ENCODE data around the gene IL1RN. TPM values are rescaled to one million over a fixed set of nuclear protein-coding genes. Genes with fewer than 3 reads are reported as not detected.

Gene IL1RN
- polyA plus RNA-seq, 1 of the 3 experiments (the other 2 are of a cell fraction), result not detected

GRCh38 chr2:113113807-113114206 lies 13.6 kb upstream of the IL1RN start:
- ChIA-PET POLR2A (no interaction called here), CTCF (interaction anchor here (0.6 to 1.5 kb wide), 4 partner anchors 23 to 276 kb away, joined by 3 to 4 read pairs (median 4); no protein-coding TSS in a partner anchor)
- Histone ChIP-seq H2AFZ (ENCODE audit: low read depth) (no peak overlapping the region), H4K20me1 (ENCODE audit: insufficient read depth) (no peaks in the 10 kb centered on the region), H3K9ac (no peak overlapping the region), H3K79me2 (ENCODE audit: insufficient read depth) (no peaks in the 10 kb centered on the region), H3K9me3 (no peaks in the 10 kb centered on the region), H3K4me1 (ENCODE audit: control insufficient read depth in 1 of 2, insufficient read depth in 2 of 2, low read depth in 1 of 2, low read length in 1 of 2) (no peaks in the 10 kb centered on the region; a peak in 1 of 4 replicates), H3K27ac (ENCODE audit: low read depth in 2 of 2, low read length in 1 of 2) (no peak overlapping the region), H3K9me2 (no peaks in the 10 kb centered on the region), H3F3A (replicated peaks; ENCODE audit: insufficient read depth) (no peaks in the 10 kb centered on the region), H3K4me3 (ENCODE audit: low read depth in 2 of 2, low read length in 1 of 2) (no peak overlapping the region), H3K36me3 (replicated peaks in 1 of 2; ENCODE audit: control insufficient read depth in 1 of 2, insufficient read depth in 2 of 2, low read length in 1 of 2) (no peaks in the 10 kb centered on the region), H3K27me3 (ENCODE audit: insufficient read depth) (no peaks in the 10 kb centered on the region; the same call in 1 of the 2 replicates), H3K4me2 (no peak overlapping the region)
- TF ChIP-seq MEF2A (IDR thresholded peaks at IDR 0.05; ENCODE audit: borderline replicate concordance, low read depth) (no peak), RXRA (IDR thresholded peaks at IDR 0.05; ENCODE audit: borderline replicate concordance, low read depth) (no peak), NRF1 (IDR thresholded peaks at IDR 0.05; ENCODE audit: low read depth, low read length) (no peak), SIN3A (IDR thresholded peaks at IDR 0.05; ENCODE audit: borderline replicate concordance, low read depth, low read length) (no peak), RAD21 (IDR thresholded peaks at IDR 0.05; ENCODE audit: low read length) (no peak), CHD2 (IDR thresholded peaks at IDR 0.05; ENCODE audit: low read length, partially characterized antibody) (no peak), NFIC (IDR thresholded peaks at IDR 0.05; ENCODE audit: borderline replicate concordance) (no peak)
- 2% methylated on average over 3 of the region's 3 CpGs for WGBS (ENCODE audit: low lambda C conversion rate)
- no peak for DNase-seq

GRCh38 chr2:113114224-113114945 lies 13.0 kb upstream of the IL1RN start:
- TF ChIP-seq TEAD4 (IDR thresholded peaks at IDR 0.05; ENCODE audit: borderline replicate concordance, insufficient read depth) (no peak), SIN3A (IDR thresholded peaks at IDR 0.05; ENCODE audit: borderline replicate concordance, low read depth, low read length) (no peak), GABPA (IDR thresholded peaks at IDR 0.05; ENCODE audit: low read depth) (no peak), ZBTB33 (IDR thresholded peaks at IDR 0.05; ENCODE audit: borderline replicate concordance, low read depth) (no peak), YY1 (IDR thresholded peaks at IDR 0.05; ENCODE audit: low read depth) (no peak), NFIC (IDR thresholded peaks at IDR 0.05; ENCODE audit: borderline replicate concordance) (no peak), USF2 (IDR thresholded peaks at IDR 0.05; ENCODE audit: borderline replicate concordance, low read depth, low read length) (no peak), FOXM1 (IDR thresholded peaks at IDR 0.05; ENCODE audit: low read depth) (no peak), POLR2AphosphoS5 (IDR thresholded peaks at IDR 0.05; ENCODE audit: low read depth, low read length) (no peak), RXRA (IDR thresholded peaks at IDR 0.05; ENCODE audit: borderline replicate concordance, low read depth) (no peak), USF1 (IDR thresholded peaks at IDR 0.05; ENCODE audit: borderline replicate concordance, low read depth) (no peak), JUND (IDR thresholded peaks at IDR 0.05) (no peak), CHD2 (IDR thresholded peaks at IDR 0.05; ENCODE audit: low read length, partially characterized antibody) (no peak), RCOR1 (IDR thresholded peaks at IDR 0.05; ENCODE audit: low read length) (no peak), EZH2phosphoT487 (IDR thresholded peaks at IDR 0.05; ENCODE audit: borderline replicate concordance, low read depth) (no peak), RFX5 (IDR thresholded peaks at IDR 0.05; ENCODE audit: low read length) (no peak), RAD21 (IDR thresholded peaks at IDR 0.05; ENCODE audit: low read length) (no peak), TAF1 (IDR thresholded peaks at IDR 0.05; ENCODE audit: borderline replicate concordance, low read depth, low read length) (no peak), MXI1 (IDR thresholded peaks at IDR 0.05; ENCODE audit: low read depth, low read length) (no peak), SMC3 (IDR thresholded peaks at IDR 0.05; ENCODE audit: low read depth, low read length) (no peak)
- no peak for DNase-seq
- no peak overlapping the region for H3K9ac ChIP-seq
- H3K27ac ChIP-seq (ENCODE audit: low read depth in 2 of 2, low read length in 1 of 2), result no peak overlapping the region
- POLR2A ChIA-PET, result no interaction called here
- no peaks in the 10 kb centered on the region for H3K9me2 ChIP-seq
- no peaks in the 10 kb centered on the region for H3K9me3 ChIP-seq
- no peaks in the 10 kb centered on the region for H3K36me3 ChIP-seq (replicated peaks in 1 of 2; ENCODE audit: control insufficient read depth in 1 of 2, insufficient read depth in 2 of 2, low read length in 1 of 2)
- H3K4me3 ChIP-seq (ENCODE audit: low read depth in 2 of 2, low read length in 1 of 2), result no peak overlapping the region
- no peaks in the 10 kb centered on the region for H3F3A ChIP-seq (replicated peaks; ENCODE audit: insufficient read depth)
- no peaks in the 10 kb centered on the region for H4K20me1 ChIP-seq (ENCODE audit: insufficient read depth)
- H3K27me3 ChIP-seq (ENCODE audit: insufficient read depth), result no peaks in the 10 kb centered on the region; the same call in 1 of the 2 replicates
- H3K4me1 ChIP-seq (ENCODE audit: control insufficient read depth in 1 of 2, insufficient read depth in 2 of 2, low read depth in 1 of 2, low read length in 1 of 2), result no peaks in the 10 kb centered on the region; a peak in 1 of 4 replicates
- 7% methylated on average over 6 of the region's 6 CpGs for WGBS (ENCODE audit: low lambda C conversion rate)
- no peak overlapping the region for H3K4me2 ChIP-seq
- CTCF ChIA-PET, result interaction anchor here (1.3 to 2.1 kb wide), 2 partner anchors 23 to 85 kb away, joined by 4 to 8 read pairs; no protein-coding TSS in a partner anchor
- no peaks in the 10 kb centered on the region for H3K79me2 ChIP-seq (ENCODE audit: insufficient read depth)
- no peak overlapping the region for H2AFZ ChIP-seq (ENCODE audit: low read depth)

All from SK-N-SH (cell line).